Peyer's patch (tissue), 4 donors: ENCODE results near the gene RNF11.

Source experiments
- POLR2A ChIP-seq, 2 donors: fragments of 450-650 bp; IDR thresholded peaks; one replicate each; pipeline ENCODE4 v1.5.1; 2017; ENCODE audit warnings: antibody characterized with exemption in 2 of 2, mild to moderate bottlenecking in 2 of 2, moderate library complexity in 2 of 2
- TF ChIP-seq, protein P1 (sequence below), 6 experiments: fragments of 450-650 bp in 4 of 6; fragments of 200-600 bp in 2 of 6; sonication (generic) in 1 of 6; IDR thresholded peaks; one replicate each; pipeline ENCODE4 v1.5.1; 2017 to 2019; ENCODE audit warnings: antibody characterized with exemption in 6 of 6, mild to moderate bottlenecking in 3 of 6, moderate library complexity in 1 of 6

DNA sequence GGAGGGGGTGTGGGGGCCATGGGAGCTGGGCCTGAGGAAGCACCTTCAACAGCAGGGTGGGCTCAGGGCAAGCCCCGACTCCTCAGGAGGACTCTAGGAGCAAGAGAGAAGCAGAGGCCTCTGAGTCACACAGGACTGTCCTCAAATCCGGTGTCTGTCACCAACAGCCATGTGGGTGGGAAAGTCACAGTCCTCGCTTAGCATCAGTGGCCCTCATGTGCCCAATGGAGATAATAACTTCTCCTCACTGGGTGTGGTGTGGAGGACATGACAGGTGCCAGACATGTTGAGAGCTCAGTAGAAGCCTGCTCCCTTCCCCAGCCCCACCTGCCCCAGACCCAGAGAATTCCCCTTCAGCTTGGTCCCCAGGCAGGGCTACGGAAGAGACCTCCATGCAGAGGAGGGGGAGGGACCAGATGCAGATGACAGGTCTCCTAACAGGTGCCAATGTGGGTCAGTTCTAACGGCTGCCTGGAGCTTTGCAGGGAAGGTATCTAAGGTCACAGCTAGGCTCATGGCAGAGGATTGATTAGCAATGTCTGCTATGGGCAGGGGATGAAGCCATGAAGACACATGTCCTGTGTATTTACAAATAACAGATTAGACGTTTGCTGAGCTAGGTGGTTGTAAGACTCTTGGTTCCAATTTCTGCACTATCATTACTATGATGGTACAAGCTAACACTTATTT lies 64.1 kb downstream of the RNF11 start:
- TF ChIP-seq, protein P1, sequence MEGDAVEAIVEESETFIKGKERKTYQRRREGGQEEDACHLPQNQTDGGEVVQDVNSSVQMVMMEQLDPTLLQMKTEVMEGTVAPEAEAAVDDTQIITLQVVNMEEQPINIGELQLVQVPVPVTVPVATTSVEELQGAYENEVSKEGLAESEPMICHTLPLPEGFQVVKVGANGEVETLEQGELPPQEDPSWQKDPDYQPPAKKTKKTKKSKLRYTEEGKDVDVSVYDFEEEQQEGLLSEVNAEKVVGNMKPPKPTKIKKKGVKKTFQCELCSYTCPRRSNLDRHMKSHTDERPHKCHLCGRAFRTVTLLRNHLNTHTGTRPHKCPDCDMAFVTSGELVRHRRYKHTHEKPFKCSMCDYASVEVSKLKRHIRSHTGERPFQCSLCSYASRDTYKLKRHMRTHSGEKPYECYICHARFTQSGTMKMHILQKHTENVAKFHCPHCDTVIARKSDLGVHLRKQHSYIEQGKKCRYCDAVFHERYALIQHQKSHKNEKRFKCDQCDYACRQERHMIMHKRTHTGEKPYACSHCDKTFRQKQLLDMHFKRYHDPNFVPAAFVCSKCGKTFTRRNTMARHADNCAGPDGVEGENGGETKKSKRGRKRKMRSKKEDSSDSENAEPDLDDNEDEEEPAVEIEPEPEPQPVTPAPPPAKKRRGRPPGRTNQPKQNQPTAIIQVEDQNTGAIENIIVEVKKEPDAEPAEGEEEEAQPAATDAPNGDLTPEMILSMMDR (IDR thresholded peaks at IDR 0.05) = no peak
- TF ChIP-seq POLR2A (IDR thresholded peaks at IDR 0.05) = no peak
